ENCODE results near the gene CCDC121.

GRCh38 chr2:27622921-27623384 lies 5.9 kb downstream of the CCDC121 start:
- TF ChIP-seq YY1 (IDR thresholded peaks at IDR 0.05; ENCODE audit: insufficient read depth, insufficient read length) (no peak), SUZ12 (IDR thresholded peaks at IDR 0.05; ENCODE audit: extremely low read depth, insufficient read depth, insufficient read length) (no peak), ZNF274 (IDR thresholded peaks at IDR 0.05; ENCODE audit: low read depth, low read length) (no peak)
